Measurements from ENCODE around the gene CD99L2. TPM values are rescaled to one million over a fixed set of nuclear protein-coding genes. Genes with fewer than 3 reads are reported as not detected.
"Not testable (repeated sequence)": the region's sequence is repeated elsewhere in the genome, so short reads cannot be mapped to it uniquely, and the experiment has no call there.

The CD99L2 gene
- total RNA-seq, 2 experiments from 2014 or later = 8.4 to 9.6 TPM

GRCh38 chrX:150889131-150889530 lies 9.3 kb downstream of the CD99L2 start:
- no peaks in the 10 kb centered on the region for H3K4me1 Mint-ChIP-seq
- ChIA-PET POLR2A (no interaction called here), CTCF (no interaction called here)
- no peaks in the 10 kb centered on the region for H3K9me3 Mint-ChIP-seq (ENCODE audit: low read depth)
- intact Hi-C loops (cut with DNase I, micrococcal nuclease) = no loop called here
- no peak overlapping the region for H3K4me3 Mint-ChIP-seq
- ATAC-seq = no peak
- no peak for DNase-seq
- no peaks in the 10 kb centered on the region for H3K27me3 Mint-ChIP-seq
- H3K36me3 Mint-ChIP-seq (ENCODE audit: low read depth) = no peaks in the 10 kb centered on the region
- no peak overlapping the region for H3K27ac Mint-ChIP-seq

GRCh38 chrX:150887906-150888465 lies 10.5 kb downstream of the CD99L2 start:
- intact Hi-C loops (cut with DNase I, micrococcal nuclease) = no loop called here
- Mint-ChIP-seq H3K9me3 (ENCODE audit: low read depth) (no peaks in the 10 kb centered on the region), H3K27me3 (no peaks in the 10 kb centered on the region), H3K4me1 (peaks cover 3% of the 10 kb centered on the region), H3K36me3 (ENCODE audit: low read depth) (no peaks in the 10 kb centered on the region), H3K4me3 (no peak overlapping the region), H3K27ac (no peak overlapping the region)
- CTCF ChIA-PET = interaction anchor here (0.6 kb wide), 1 partner anchor 24 kb away, joined by 3 read pairs; no protein-coding TSS in a partner anchor
- no peak for ATAC-seq
- no peak for DNase-seq
- POLR2A ChIA-PET = interaction anchor here (0.6 kb wide), 1 partner anchor 54 kb away, joined by 3 read pairs; no protein-coding TSS in a partner anchor

- H3K27me3 Mint-ChIP-seq; H3K4me1 Mint-ChIP-seq; H3K36me3 Mint-ChIP-seq (ENCODE audit: low read depth); ATAC-seq; H3K4me3 Mint-ChIP-seq; CTCF ChIA-PET; DNase-seq; H3K27ac Mint-ChIP-seq; POLR2A ChIA-PET; intact Hi-C loops (cut with DNase I, micrococcal nuclease); H3K9me3 Mint-ChIP-seq (ENCODE audit: low read depth): not testable (repeated sequence)
Measured at GRCh38 chrX:150887268-150887667, 11.2 kb downstream of the CD99L2 start.

- no peak for ATAC-seq
- ChIA-PET CTCF (no interaction called here), POLR2A (no interaction called here)
- peaks cover 4% of the 10 kb centered on the region for H3K4me1 Mint-ChIP-seq
- DNase-seq = no peak
- intact Hi-C loops (cut with DNase I, micrococcal nuclease) = no loop called here
- H3K27me3 Mint-ChIP-seq = no peaks in the 10 kb centered on the region
- no peak overlapping the region for H3K4me3 Mint-ChIP-seq
- H3K36me3 Mint-ChIP-seq (ENCODE audit: low read depth) = peaks cover 2% of the 10 kb centered on the region
- H3K27ac Mint-ChIP-seq = no peak overlapping the region
- H3K9me3 Mint-ChIP-seq (ENCODE audit: low read depth) = no peaks in the 10 kb centered on the region
Measured at GRCh38 chrX:150886381-150886780, 12.1 kb downstream of the CD99L2 start.

GRCh38 chrX:150880808-150881165 lies 17.7 kb downstream of the CD99L2 start:
- H3K36me3 Mint-ChIP-seq (ENCODE audit: low read depth) = peaks cover 9% of the 10 kb centered on the region
- peak; percentile 9 for ATAC-seq
- peaks cover 5% of the 10 kb centered on the region for H3K9me3 Mint-ChIP-seq (ENCODE audit: low read depth)
- ChIA-PET CTCF (interaction anchor here (1.9 kb wide), 1 partner anchor 17 kb away, joined by 6 read pairs; no protein-coding TSS in a partner anchor), POLR2A (no interaction called here)
- H3K4me1 Mint-ChIP-seq = peaks cover 26% of the 10 kb centered on the region
- intact Hi-C loops (cut with DNase I, micrococcal nuclease) = loop anchor here (1.0 to 5.0 kb wide), 3 partner anchors 18 to 306 kb away; partner anchors contain the start of genes CD99L2 (in 2 of the 2) and HMGB3 (in 1 of the 2)
- H3K4me3 Mint-ChIP-seq = no peak overlapping the region
- no peak for DNase-seq
- no peaks in the 10 kb centered on the region for H3K27me3 Mint-ChIP-seq
- peak overlapping the region; percentile 73 for H3K27ac Mint-ChIP-seq

GRCh38 chrX:150879855-150880807 lies 18.3 kb downstream of the CD99L2 start:
- POLR2A ChIA-PET = no interaction called here
- DNase-seq = no peak
- intact Hi-C loops (cut with DNase I, micrococcal nuclease) = loop anchor here (1.0 to 5.0 kb wide), 4 partner anchors 18 to 305 kb away; partner anchors contain the start of genes CD99L2 (in 2 of the 2) and HMGB3 (in 1 of the 2)
- CTCF ChIA-PET = interaction anchor here (1.9 kb wide), 1 partner anchor 17 kb away, joined by 6 read pairs; no protein-coding TSS in a partner anchor
- Mint-ChIP-seq H3K9me3 (ENCODE audit: low read depth) (peaks cover 10% of the 10 kb centered on the region), H3K4me1 (peaks cover 33% of the 10 kb centered on the region), H3K36me3 (ENCODE audit: low read depth) (peaks cover 15% of the 10 kb centered on the region), H3K27ac (peak overlapping the region; percentile 73), H3K27me3 (no peaks in the 10 kb centered on the region), H3K4me3 (peak overlapping the region; percentile 4)
- ATAC-seq = peak; percentile 94

- POLR2A ChIA-PET, ATAC-seq: not testable (repeated sequence)
- intact Hi-C loops (cut with DNase I, micrococcal nuclease) = loop anchor here in 1 of 2 experiments (5.0 kb wide), 1 partner anchor 157 kb away; no protein-coding TSS in a partner anchor
Measured at GRCh38 chrX:150875621-150876020, 22.8 kb downstream of the CD99L2 start.

GRCh38 chrX:150874448-150874847 lies 24.0 kb downstream of the CD99L2 start:
- ChIA-PET POLR2A (no interaction called here), CTCF (interaction anchor here (0.6 kb wide), 1 partner anchor 406 kb away, joined by 3 read pairs; no protein-coding TSS in a partner anchor)
- ATAC-seq = no peak
- Mint-ChIP-seq H3K27me3 (no peaks in the 10 kb centered on the region), H3K27ac (peak overlapping the region; percentile 19), H3K4me1 (peaks cover 48% of the 10 kb centered on the region), H3K4me3 (no peak overlapping the region), H3K36me3 (ENCODE audit: low read depth) (peaks cover 14% of the 10 kb centered on the region), H3K9me3 (ENCODE audit: low read depth) (peaks cover 8% of the 10 kb centered on the region)
- no peak for DNase-seq
- intact Hi-C loops (cut with DNase I, micrococcal nuclease) = no loop called here

More at GRCh38 chrX:150875621-150876020, 22.8 kb downstream of the CD99L2 start:
- H3K4me3 Mint-ChIP-seq, CTCF ChIA-PET, H3K27me3 Mint-ChIP-seq, DNase-seq, H3K27ac Mint-ChIP-seq: not testable (repeated sequence)
- Mint-ChIP-seq H3K9me3 (ENCODE audit: low read depth) (peaks cover 11% of the 10 kb centered on the region), H3K4me1 (peaks cover 53% of the 10 kb centered on the region), H3K36me3 (ENCODE audit: low read depth) (peaks cover 14% of the 10 kb centered on the region)

- H3K27me3 Mint-ChIP-seq = no peaks in the 10 kb centered on the region
- H3K4me3 Mint-ChIP-seq = no peak overlapping the region
- DNase-seq (peak; percentile 35), ATAC-seq (peak; percentile 84)
- ChIA-PET CTCF (no interaction called here), POLR2A (no interaction called here)
- H3K9me3 Mint-ChIP-seq (ENCODE audit: low read depth) = peaks cover 8% of the 10 kb centered on the region
- peak overlapping the region; percentile 19 for H3K27ac Mint-ChIP-seq
- intact Hi-C loops (cut with DNase I, micrococcal nuclease) = no loop called here
- peaks cover 11% of the 10 kb centered on the region for H3K36me3 Mint-ChIP-seq (ENCODE audit: low read depth)
- peaks cover 49% of the 10 kb centered on the region for H3K4me1 Mint-ChIP-seq
Measured at GRCh38 chrX:150873616-150874015, 24.9 kb downstream of the CD99L2 start.

GRCh38 chrX:150872773-150873336 lies 25.6 kb downstream of the CD99L2 start:
- Mint-ChIP-seq H3K4me3 (no peak overlapping the region), H3K9me3 (ENCODE audit: low read depth) (peaks cover 8% of the 10 kb centered on the region), H3K27ac (no peak overlapping the region), H3K36me3 (ENCODE audit: low read depth) (peaks cover 11% of the 10 kb centered on the region), H3K27me3 (no peaks in the 10 kb centered on the region), H3K4me1 (peaks cover 49% of the 10 kb centered on the region)
- intact Hi-C loops (cut with DNase I, micrococcal nuclease) = no loop called here
- ATAC-seq = no peak
- ChIA-PET POLR2A (no interaction called here), CTCF (no interaction called here)
- no peak for DNase-seq

GRCh38 chrX:150871341-150871811 lies 27.1 kb downstream of the CD99L2 start:
- ChIA-PET POLR2A (no interaction called here), CTCF (interaction anchor here (0.7 kb wide), 1 partner anchor 268 kb away, joined by 4 read pairs; no protein-coding TSS in a partner anchor)
- DNase-seq = no peak
- ATAC-seq = no peak
- H3K4me3 Mint-ChIP-seq = no peak overlapping the region
- no peak overlapping the region for H3K27ac Mint-ChIP-seq
- H3K36me3 Mint-ChIP-seq (ENCODE audit: low read depth) = peaks cover 8% of the 10 kb centered on the region
- H3K27me3 Mint-ChIP-seq = no peaks in the 10 kb centered on the region
- H3K4me1 Mint-ChIP-seq = peaks cover 49% of the 10 kb centered on the region
- H3K9me3 Mint-ChIP-seq (ENCODE audit: low read depth) = peaks cover 8% of the 10 kb centered on the region
- intact Hi-C loops (cut with DNase I, micrococcal nuclease) = no loop called here

Data from activated CD4-positive, alpha-beta T cell treated with anti-CD3 and anti-CD28 coated beads for 36 hours (primary cell).